ENCODE data around the gene NR1H3. TPM values are rescaled to one million over a fixed set of nuclear protein-coding genes. Genes with fewer than 3 reads are reported as not detected.

The NR1H3 gene
- polyA plus RNA-seq, 4 donors, result 41.2 to 42.0 (median 41.8) TPM

GRCh38 chr11:47243454-47243853, 14.3 kb upstream of the NR1H3 start:
- DNase-seq (ENCODE audit: low read depth in 4 of 4, low spot score in 3 of 4), result no peak

GRCh38 chr11:47244448-47245350, 13.1 kb upstream of the NR1H3 start:
- no peak for DNase-seq (ENCODE audit: low read depth in 4 of 4, low spot score in 3 of 4)

GRCh38 chr11:47245611-47246357, 12.0 kb upstream of the NR1H3 start:
- no peak for DNase-seq (ENCODE audit: low read depth in 4 of 4, low spot score in 3 of 4)

- no peak for DNase-seq (ENCODE audit: low read depth in 4 of 4, low spot score in 3 of 4)
Measured at GRCh38 chr11:47247502-47247901, 10.3 kb upstream of the NR1H3 start.

GRCh38 chr11:47248304-47248663, 9.5 kb upstream of the NR1H3 start:
- DNase-seq (ENCODE audit: low read depth in 4 of 4, low spot score in 3 of 4), result no peak

GRCh38 chr11:47248664-47249377, 9.0 kb upstream of the NR1H3 start, which contains the start of gene ACP2:
ACP2 (minus strand) TSS chr11:47248814; CDS start chr11:47248789, 25 bp downstream.
- peak; percentile 80 to 89 (median 84) for DNase-seq (ENCODE audit: low read depth in 4 of 4, low spot score in 3 of 4)

GRCh38 chr11:47249378-47249715, 8.4 kb upstream of the NR1H3 start:
- no peak for DNase-seq (ENCODE audit: low read depth in 4 of 4, low spot score in 3 of 4)

GRCh38 chr11:47251751-47252150, 6.0 kb upstream of the NR1H3 start:
- DNase-seq (ENCODE audit: low read depth in 4 of 4, low spot score in 3 of 4), result no peak

GRCh38 chr11:47253660-47254059, 4.1 kb upstream of the NR1H3 start:
- DNase-seq (ENCODE audit: low read depth in 4 of 4, low spot score in 3 of 4), result no peak

GRCh38 chr11:47254386-47254785, 3.4 kb upstream of the NR1H3 start:
- no peak for DNase-seq (ENCODE audit: low read depth in 4 of 4, low spot score in 3 of 4)

GRCh38 chr11:47256374-47256773, 1.4 kb upstream of the NR1H3 start:
- no peak for DNase-seq (ENCODE audit: low read depth in 4 of 4, low spot score in 3 of 4)

GRCh38 chr11:47257177-47257516, 649 bp upstream of the NR1H3 start:
- no peak for DNase-seq (ENCODE audit: low read depth in 4 of 4, low spot score in 3 of 4)

- no peak for DNase-seq (ENCODE audit: low read depth in 4 of 4, low spot score in 3 of 4)
Measured at GRCh38 chr11:47258317-47258902, 614 bp downstream of the NR1H3 start.

GRCh38 chr11:47259232-47259977, 1.6 kb downstream of the NR1H3 start:
- DNase-seq (ENCODE audit: low read depth in 4 of 4, low spot score in 3 of 4), result no peak

GRCh38 chr11:47260366-47260765, 2.6 kb downstream of the NR1H3 start:
- DNase-seq (ENCODE audit: low read depth in 4 of 4, low spot score in 3 of 4), result no peak

GRCh38 chr11:47261291-47261800, 3.5 kb downstream of the NR1H3 start:
- no peak for DNase-seq (ENCODE audit: low read depth in 4 of 4, low spot score in 3 of 4)

GRCh38 chr11:47264119-47264518, 6.3 kb downstream of the NR1H3 start:
- DNase-seq (ENCODE audit: low read depth in 4 of 4, low spot score in 3 of 4), result no peak

GRCh38 chr11:47264521-47264920, 6.7 kb downstream of the NR1H3 start:
- no peak for DNase-seq (ENCODE audit: low read depth in 4 of 4, low spot score in 3 of 4)

GRCh38 chr11:47267876-47268275, 10.1 kb downstream of the NR1H3 start:
- no peak for DNase-seq (ENCODE audit: low read depth in 4 of 4, low spot score in 3 of 4)

- no peak for DNase-seq (ENCODE audit: low read depth in 4 of 4, low spot score in 3 of 4)
Measured at GRCh38 chr11:47268448-47269001, 10.7 kb downstream of the NR1H3 start.

Data from right renal pelvis (tissue), 4 donors.